Measurements from ENCODE around the gene NPC2.
"Not testable (repeated sequence)": the region's sequence is repeated elsewhere in the genome, so short reads cannot be mapped to it uniquely, and the experiment has no call there.

The NPC2 gene

DNA sequence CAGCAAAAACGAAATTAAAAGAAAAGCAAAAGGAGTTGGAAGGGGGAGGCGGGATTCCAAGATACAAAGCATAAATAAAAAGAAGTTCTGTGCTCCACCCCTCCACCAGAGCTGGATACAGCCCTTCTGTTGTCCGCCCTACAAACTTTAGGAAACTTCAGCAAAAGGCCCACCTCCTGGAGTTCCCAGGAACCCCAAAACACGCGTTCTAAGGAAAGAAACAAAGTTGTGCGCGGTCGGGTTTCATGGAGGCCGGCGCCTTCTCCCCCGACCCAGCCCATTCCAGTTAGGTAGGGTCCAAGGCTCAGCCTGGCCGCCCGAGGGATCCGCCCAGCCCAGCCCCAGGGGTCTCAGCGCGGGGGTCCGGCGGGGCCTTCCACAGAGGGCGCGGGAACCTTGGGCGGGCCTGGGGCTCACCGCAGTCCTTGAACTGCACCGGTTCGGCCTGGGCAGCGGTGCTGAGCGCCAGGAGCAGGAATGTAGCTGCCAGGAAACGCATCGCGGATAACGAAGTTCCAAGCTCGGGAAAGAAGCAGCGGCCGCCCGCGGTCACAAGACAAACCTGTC is at the start of gene NPC2:
TSS of gene NPC2 (minus strand) at position 530 of the 567 bp plus-strand sequence. CDS start at position 499, 31 bp downstream.
- DNase-seq: no peak

DNA sequence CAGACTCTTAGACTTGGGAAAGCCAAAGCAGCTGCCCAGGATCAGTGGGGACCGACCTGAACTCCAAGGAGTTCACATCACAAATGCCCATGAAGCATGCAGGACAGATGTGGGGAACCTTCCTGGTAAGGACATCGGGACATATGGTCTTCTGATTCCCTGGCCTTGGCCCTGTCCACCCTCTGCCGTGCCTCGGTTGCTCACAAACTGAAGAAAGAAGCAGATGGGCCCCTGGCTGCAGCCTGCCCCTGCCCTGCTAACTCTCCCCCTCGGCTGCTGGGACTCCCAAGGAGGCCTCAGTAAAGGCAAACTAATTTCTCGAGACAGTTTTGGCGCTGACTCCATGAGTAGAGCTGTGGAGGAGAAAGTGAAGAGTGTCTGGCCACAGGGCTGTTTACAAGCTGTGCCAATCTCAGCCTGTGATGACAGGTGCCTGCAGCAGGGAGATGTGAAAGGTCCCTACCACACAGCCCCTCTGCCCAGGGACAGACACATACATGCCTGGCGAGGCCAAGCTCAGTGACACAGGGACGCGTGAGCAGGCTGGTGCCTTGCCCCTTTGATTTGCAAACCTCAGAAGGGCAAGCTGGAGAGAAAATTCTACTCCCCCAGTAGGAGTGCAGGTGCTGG is 49.1 kb upstream of the NPC2 start:
- DNase-seq: no peak

DNA sequence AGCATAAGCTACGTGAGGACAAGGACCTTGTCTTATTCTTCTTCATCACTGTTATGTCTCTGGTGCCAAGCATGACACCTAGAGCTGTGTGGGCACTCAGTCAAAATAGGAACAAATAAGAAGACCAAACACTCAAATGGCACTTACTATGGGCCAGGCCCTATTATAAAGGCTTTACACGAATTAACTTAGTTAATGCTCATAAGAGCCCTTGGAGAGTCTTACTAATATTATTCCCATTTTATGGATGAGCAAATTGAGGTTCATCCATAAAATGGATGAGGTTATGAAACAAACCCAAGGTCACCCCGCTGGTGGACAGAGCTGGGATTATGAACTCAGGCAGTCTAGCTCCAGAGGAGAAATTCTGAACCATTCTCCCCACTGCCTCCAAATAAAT is 48.1 kb upstream of the NPC2 start:
- DNase-seq: no peak

DNA sequence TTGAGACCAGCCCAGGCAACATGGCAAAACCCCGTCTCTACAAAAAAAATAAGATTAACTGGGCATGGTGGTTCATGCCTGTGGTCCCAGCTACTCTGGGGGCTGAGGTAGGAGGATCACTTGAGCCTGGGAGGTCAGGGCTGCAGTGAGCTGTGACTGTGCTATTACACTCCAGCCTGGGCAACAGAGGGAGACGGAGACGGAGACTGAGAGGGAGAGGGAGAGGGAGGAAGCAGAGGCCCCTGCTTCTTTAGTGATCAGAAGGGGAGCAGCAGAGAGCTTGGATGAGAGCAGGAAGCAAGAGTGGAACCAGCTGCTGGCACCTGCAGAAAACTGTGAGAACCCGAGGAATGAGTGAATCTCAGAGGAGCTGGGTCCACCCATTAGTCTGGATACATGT is 46.4 kb upstream of the NPC2 start:
- DNase-seq: no peak

DNA sequence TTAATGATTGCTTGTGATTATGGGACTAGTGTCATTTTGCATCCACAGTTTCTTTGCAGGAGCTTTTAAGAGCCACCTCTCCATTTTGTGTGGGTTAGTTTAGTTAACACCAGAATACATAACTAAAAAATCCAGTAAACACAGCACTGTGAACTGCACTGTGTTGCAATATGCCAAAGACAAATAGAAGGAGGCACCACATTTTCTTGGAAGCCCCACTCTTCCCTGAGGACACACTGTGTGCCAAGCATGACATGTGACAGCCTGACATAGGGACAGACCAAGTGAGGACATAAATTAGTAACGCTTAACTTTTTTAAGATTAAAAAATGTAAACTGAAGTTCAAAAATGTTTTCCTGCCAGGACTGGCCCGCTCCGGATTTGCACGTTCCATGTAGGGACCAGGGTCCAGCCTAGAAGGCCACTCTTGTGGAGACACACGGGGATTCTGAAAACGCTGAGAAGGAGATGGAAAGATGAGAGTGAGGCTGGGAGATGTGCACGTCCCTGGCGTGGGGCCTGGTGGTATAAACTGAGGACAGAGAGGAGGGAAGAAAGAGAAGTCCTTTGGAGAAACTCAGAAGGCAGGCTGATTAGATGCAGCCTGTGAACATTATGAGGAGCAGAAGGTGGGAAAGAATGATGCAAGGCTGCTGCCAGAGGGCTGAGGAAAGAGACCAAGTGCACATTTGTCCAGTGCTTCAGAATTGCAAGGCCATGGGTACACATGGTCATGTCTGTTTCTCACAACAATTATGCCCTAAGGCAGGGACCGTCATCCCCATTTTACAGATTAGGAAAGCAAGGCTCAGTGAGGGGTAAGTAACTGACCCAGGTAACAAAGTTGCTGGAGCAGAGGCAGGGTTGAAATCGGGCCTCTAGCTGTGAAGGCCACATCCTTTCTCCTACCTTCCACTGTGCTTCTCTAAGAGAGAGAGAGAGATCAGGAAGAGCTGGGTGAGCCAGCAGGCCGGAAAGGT is 45.6 kb upstream of the NPC2 start:
- DNase-seq: no peak

DNA sequence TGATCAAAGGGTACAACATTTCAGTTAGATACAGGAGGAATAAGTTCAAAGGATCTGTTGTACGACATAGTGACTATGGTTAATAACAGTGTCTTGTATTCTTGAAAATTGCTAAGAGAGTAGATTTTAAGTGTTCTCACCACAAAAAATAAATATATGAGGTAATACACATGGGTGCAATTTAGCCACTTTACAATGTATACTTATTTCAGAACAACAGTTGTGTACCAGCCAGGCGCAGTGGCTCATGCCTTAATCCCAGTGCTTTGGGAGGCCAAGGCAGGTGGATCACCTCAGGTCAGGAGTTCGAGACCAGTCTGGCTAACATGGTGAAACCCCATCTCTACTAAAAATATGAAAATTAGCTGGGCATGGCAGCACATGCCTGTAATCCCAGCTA is 43.2 kb upstream of the NPC2 start:
- DNase-seq: not testable (repeated sequence)

DNA sequence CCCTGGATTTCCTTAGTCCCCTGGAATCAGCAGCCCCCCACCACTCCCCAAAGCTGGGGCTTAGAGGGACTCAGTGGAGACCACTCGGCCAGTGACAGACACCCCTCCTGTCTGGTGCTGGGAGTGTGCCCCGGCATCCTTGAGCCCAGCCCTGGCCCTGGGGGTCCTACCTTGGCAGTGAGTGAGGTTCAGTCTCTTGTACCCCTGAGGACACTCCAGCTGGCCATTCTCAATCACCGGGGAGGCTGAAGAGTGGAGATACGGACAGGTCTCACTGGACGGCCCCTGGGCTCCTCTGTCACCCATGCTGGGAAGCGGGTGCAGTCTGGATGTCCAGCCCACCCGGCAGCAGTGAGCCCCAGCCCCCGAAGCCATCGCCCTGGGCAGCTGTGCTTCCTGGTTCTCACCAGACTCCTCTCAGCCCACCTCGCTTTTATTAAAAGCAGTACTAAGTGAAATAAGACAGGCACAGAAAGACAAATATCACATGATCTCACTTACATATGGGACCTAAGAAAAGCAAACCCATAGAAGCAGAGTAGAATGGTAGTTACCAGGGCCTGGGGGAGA is 42.7 kb upstream of the NPC2 start:
- DNase-seq: no peak

DNA sequence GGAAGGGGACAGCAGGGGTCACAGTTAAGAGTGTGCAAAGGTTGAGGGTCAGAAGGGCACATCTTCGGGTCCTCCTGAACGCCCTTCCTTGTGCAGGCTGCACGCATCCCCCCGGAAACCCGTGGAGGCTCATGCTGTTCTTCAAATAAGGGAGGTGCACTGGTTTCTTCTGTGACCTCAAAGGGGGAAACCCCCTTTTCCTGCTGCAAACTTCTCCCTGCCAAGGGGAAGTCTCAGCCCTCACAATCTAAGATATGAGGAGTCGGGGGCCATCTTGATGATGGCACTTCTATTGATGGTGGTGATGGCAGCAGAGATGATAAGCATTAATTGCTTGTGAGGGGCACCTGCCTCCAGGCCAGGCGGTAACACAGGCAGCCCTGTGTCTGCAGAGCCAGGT is 40.5 kb upstream of the NPC2 start:
- no peak for DNase-seq

DNA sequence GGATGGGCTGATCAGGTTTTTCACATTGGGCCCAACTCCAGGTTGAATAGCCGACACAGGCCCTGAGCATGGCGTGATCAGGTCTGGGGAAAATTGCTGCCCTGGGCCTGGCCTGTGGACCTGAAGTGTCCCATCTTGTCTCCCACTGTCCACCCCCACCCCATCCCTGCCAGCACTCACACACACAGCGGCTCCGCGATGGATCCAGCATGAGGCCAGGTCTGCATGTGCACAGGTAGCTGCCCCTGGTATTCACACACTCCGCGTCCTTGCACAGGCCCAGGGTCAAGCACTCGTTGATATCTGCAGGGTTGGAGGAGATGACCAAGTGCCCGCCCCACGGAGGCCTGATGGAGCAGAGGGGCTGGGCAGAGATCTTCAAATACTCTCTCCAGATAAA is 39.1 kb upstream of the NPC2 start:
- DNase-seq: no peak

DNA sequence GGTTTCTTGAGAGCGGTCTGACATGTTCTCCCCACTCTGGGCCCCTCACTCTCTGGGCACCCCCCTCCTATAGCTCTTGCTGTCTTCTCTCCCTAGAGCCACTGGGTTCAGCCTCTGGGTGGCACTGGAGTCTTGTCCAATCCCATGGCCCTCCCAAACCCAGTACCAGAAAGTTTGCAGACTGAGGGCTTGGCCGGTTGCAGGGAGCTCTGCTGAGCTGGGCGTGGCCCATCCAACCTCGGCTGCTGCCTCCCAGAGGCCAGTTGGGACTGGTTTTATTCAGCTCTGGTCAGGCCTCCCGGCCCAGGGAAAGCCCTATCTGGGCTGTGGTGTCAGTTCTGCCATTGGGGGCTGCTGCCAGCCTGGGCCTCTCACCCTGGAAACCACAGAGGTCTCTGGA is 38.4 kb upstream of the NPC2 start:
- DNase-seq: no peak

DNA sequence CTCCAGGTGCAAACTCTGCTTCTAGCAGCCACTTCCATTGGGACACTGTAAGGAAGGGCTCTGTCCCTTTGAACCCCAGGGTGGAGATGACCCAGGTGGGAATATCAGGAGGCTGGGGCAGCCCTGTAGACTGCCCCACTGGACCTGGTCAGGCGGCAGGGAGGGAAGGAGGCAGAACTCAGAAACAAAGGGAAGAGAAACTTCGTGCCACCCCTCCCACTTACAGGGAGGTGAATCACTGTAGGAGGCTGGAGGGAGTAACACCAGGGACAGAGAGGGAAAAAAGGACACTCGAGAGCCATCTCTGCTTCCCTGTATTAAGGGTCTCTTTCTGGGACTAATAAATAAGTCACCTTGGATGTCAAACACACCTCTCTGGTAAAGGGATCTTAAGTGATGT is 37.9 kb upstream of the NPC2 start:
- DNase-seq: no peak

DNA sequence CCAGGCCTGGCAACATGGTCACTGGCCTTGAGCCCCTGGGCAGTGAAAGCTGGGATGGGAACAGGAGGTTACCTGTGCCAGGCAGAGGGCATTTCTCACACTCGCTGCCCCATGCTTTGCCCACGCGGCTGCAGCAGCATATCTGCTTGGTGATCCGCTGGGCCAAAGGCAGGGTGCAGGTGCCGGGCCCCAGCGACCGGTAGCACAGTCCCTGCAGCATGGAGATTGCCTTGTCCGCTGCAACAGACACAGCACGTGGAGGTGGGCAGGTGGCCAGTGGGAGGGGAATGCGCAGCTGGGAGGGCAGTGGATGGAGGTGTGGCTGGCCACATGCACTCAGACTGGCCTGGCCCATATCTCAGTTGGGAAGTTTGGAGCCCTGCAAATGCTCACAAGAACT is 35.8 kb upstream of the NPC2 start:
- no peak for DNase-seq

DNA sequence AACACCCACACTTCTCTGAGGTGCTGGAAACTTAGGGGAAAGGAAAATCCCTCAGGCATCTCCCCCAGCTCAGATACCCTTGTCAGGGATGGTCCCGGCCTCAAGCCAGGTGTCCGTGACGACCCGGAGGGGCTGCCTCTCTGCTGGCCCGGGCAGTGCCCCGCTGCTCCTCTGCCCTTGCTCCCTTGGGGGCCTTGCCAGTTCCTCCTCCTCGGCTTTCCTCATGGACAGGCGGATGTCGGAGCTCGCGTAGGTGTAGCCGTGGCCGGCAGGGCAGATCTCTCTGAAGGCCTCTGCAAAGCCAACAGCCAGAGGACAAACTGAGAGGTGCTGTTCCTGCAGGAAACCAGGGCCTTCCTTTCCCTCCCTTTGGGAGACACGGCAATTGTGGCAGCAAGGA is 35.3 kb upstream of the NPC2 start:
- DNase-seq: no peak

DNA sequence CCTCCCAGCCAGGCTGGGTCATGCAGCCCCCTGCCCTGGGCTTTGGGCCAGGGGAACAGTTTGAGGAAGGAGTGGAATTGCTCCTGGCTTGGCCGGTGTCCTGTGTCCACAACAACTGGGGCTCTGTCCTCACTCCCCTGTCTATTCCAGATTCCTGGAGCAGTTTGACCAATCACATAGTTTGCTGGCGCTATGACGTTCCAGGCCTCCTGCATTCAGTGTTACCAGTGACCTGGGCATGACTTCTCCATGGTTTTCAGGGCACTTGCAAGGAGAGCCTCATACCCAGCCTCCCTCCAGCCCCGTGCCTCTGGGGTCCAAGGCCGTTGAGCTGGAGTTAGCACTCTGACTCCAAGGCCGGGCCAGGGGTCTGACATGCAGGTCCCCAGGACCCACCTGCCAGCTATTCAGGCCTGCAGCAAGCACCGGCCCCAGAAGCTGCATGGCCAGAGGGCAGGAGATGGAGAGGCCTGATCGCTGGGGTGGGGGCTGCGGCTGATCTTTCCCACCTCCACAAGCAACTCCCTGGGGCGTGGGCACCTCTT is 34.7 kb upstream of the NPC2 start:
- DNase-seq: no peak

DNA sequence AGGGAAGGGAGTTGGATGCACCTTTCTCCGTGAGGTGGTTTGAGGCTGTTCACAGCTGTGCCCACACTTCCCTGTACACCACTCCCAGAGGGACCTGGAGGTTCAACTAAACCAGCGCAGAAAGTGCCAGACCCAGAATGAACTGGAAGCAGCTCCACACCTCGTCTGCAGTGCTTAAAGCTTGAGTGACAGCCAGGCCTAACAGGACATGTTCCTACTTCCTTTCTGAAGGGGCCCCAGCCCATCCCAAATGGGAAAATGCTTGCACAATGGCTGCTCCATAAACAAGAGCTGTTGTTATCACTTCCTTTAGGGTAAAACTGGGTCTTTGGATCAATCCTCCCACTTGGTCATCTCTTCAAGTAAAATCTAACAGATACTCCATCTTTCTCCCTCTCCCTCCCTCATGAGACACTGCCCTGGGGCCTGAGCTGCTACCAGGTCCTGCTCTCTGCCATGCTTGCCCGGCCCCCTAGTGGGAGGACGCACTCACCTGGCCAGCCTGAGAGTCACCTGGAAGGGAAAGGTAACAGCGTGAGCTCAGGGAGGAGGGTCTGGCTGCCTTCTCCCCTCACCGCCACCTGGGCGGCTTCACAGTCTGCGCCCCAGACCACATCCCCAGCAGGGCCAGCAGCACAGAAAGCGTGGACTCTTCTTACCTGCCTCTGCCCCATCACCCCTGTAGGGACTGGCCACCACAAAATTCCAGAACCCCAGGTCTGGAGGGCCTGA is 33.9 kb upstream of the NPC2 start:
- DNase-seq: no peak

DNA sequence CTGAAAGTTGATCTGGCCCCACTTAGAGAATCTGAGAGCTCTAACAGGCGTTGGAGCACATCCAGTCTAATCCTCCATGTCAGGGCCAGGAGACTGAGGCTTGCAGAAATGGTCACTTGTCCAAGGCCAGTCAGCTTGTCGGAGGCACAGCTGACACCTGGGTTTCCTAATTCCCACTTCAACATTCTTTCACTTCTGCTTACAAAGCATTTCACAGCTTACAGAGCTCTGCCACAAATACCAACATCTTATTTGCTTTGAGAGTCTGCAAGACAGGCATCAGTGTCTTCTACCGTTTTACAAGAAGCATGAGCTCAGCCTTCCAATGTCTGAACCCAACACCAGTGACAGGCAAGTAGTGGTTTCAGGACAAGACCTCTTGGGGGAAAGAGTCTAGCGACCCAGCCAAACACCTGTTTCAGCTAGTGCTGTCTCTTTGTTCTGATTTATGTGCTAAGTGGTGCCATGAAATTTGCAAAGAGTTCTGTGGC is 32.3 kb upstream of the NPC2 start:
- no peak for DNase-seq

DNA sequence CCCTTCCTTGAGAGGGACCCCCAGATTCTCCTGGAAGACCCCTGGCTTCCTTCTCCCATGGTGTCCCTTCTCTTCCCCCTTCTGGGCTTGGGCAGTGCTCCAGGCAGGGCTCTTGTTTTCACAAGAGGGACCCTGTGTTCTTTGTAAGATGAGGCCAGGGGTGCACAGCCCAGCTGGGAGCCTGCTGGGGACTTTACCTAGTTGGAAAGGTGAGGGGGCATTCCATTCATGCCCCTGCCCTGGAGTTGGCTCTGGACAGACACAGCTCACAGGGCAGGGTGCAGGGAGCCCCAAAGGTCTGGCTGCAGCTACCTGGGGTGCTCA is 31.7 kb upstream of the NPC2 start:
- no peak for DNase-seq

DNA sequence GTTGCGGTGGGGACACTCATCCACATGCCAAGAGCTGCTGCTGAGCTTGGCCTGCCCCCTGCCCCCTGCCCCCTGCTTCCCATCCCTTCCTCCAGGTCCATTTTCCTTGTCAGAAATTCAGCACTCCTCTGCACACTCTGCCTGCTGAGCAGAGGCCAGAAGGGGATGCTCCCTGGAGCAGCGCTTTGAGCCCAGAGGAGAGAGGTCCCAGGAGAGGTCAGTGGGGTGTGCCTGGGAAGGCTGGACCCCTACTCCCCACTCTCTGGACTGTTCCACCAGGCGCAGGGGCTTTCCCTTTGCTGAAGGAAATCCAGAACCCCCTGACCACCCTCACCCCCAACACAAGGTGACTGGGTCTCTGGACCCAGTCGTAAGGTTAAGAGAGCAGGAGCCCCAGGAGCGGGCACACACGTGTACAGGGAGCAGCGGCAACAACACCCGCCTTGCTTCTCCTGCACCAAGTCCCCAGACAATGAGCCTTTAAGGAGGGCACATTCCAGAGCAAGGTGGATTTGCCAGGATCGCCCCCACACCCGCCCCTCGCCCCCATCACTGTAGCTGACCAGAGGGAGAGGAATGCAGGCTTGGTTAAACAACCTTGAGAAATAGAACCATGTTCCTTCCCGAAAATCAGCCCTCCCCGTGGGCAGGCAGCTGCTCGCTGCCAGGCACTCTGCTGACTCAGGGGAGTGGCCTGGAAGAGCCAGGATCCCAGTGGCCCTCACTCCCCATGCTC is 31.1 kb upstream of the NPC2 start:
- no peak for DNase-seq

DNA sequence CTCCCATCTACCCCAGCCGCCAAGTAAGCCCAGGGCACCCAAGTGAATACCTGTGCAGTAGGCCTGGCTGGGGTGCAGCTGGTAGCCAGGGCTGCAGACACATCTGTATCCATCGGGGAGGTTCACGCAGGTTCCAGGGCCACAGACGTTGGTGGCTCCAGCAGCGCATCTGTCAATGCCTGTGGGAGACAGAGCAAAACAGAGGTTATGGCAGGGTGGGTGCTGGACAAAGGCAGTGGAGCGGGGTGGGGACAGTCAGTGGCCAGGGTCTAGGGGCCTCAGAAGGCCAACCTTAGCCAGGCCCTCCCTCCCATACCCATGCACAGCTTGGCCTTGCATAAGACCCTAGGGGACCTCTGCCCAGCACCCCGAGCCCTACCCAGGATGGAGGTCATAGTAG is 29.6 kb upstream of the NPC2 start:
- DNase-seq: no peak

DNA sequence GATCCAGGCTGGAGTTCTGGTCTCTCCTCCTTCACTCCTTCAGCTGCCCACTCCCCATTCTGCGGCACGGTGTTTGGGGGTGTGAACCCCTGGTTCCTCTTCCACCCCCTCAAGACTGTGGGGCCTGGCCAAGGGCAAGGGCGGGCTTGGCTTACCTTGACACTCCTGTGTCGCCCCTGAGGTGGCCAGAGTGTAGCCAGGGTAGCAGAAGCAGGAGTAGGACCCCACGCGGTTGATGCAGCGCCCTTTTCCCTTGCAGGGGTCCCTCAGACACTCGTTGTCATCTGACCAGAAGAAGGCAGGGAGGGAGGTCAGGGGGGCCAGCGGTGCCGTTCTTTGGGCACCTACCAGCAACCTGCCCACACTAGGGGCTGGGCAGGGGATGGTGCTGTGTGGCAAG is 28.7 kb upstream of the NPC2 start:
- DNase-seq: no peak

DNA sequence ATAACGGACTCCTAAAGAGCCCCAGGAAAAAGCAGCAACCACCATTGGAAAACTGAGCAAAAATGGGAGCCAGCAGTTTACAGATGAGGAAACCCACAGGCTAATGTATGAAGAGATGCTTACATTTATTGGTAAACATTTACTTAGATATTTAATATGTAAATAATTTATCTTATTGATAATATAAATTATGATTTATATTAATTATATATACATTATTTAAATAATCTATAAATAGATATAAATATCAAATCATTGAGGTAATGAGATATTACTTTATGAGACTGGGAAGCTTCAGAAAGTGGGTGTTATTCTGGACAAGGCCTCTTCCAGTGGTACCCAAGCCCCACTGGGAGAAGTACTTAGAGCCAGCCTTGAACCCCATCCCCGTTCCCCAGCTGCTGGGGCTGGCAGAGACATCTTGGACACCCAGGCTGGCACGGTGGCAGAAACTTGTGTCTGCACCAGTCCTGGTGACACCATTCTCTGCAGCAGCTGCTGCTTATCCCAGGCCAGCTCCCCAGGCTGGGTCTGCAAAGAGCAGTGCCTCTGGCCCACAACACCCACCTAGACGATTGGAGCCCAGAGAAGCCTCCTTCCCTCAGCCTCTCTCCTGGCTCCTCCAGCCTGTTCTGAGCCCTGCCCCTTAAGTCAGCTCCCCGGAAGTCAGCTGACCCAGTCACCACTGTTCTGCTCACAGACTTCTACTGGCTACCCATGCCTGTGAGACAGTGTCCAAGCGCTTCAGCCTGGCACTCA is 26.4 kb upstream of the NPC2 start:
- DNase-seq: no peak
